HL-60 (cell line): ENCODE data around the gene LCN15.
"Not testable (repeated sequence)": the region's sequence is repeated elsewhere in the genome, so short reads cannot be mapped to it uniquely, and the experiment has no call there.

ENCODE experiments used
- DNase-seq, 2 experiments: peaks; one replicate each; pipeline ENCODE4 v3.0.0-alpha.2; 2010 to 2020; ENCODE audit warnings: low read depth in 1 of 2, low spot score in 1 of 2
- H3K27ac ChIP-seq: fragments of 250-450 bp; sonication (Bioruptor Pico); replicated peaks from 2 replicates; pipeline ENCODE4 v1.5.1; 2020; ENCODE audit warnings: mild to moderate bottlenecking, moderate library complexity
- H3K27me3 ChIP-seq: fragments of 250-450 bp; sonication (Bioruptor Pico); 2 replicates; pipeline ENCODE4 v1.5.1; 2021; ENCODE audit warnings: mild to moderate bottlenecking, moderate library complexity; ENCODE audit not compliant: insufficient read depth, poor library complexity, severe bottlenecking
- H3K4me3 ChIP-seq: replicated peaks from 2 replicates; pipeline ENCODE4 v1.5.1; 2011; ENCODE audit warnings: mild to moderate bottlenecking, control low read depth, low read length; ENCODE audit not compliant: insufficient read depth
- CTCF ChIP-seq: IDR thresholded peaks from one replicate; pipeline ENCODE4 v1.5.1; 2011; ENCODE audit warnings: low read length, control low read depth, inconsistent platforms; ENCODE audit not compliant: insufficient read depth
- GABPA ChIP-seq: IDR thresholded peaks from 2 replicates; pipeline ENCODE4 v1.6.1; 2012; ENCODE audit warnings: low read depth
- POLR2AphosphoS5 ChIP-seq: IDR thresholded peaks from 2 replicates; pipeline ENCODE4 v1.6.1; 2012; ENCODE audit warnings: low read depth
- REST ChIP-seq: IDR thresholded peaks from 2 replicates; pipeline ENCODE4 v1.6.1; 2012; ENCODE audit warnings: low read depth; ENCODE audit not compliant: insufficient replicate concordance
- SPI1 ChIP-seq: IDR thresholded peaks from 2 replicates; pipeline ENCODE4 v1.6.1; 2012; ENCODE audit warnings: low read depth, mild to moderate bottlenecking, borderline replicate concordance

Gene LCN15

GRCh38 chr9:136786451-136786850 is 22.1 kb upstream of the LCN15 start:
- no peak overlapping the region for H3K4me3 ChIP-seq
- H3K27me3 ChIP-seq: no peaks in the 10 kb centered on the region
- TF ChIP-seq SPI1: no peak
- no peak for TF ChIP-seq REST
- no peak for TF ChIP-seq POLR2AphosphoS5
- TF ChIP-seq CTCF: no peak
- no peak for TF ChIP-seq GABPA
- DNase-seq: no peak
- H3K27ac ChIP-seq: no peak overlapping the region

GRCh38 chr9:136785565-136786355 is 21.4 kb upstream of the LCN15 start:
- H3K4me3 ChIP-seq, H3K27me3 ChIP-seq, H3K27ac ChIP-seq, DNase-seq: not testable (repeated sequence)

GRCh38 chr9:136784997-136785361 is 20.7 kb upstream of the LCN15 start:
- no peak for DNase-seq
- Histone ChIP-seq H3K27ac (no peak overlapping the region), H3K4me3 (no peak overlapping the region), H3K27me3 (no peaks in the 10 kb centered on the region)
- TF ChIP-seq GABPA (no peak), SPI1 (no peak), CTCF (no peak), REST (no peak), POLR2AphosphoS5 (no peak)

GRCh38 chr9:136784249-136784996 is 20.1 kb upstream of the LCN15 start:
- Histone ChIP-seq H3K4me3 (no peak overlapping the region), H3K27ac (no peak overlapping the region), H3K27me3 (no peaks in the 10 kb centered on the region)
- peak in 1 of 2 experiments; percentile 49 for DNase-seq
- TF ChIP-seq POLR2AphosphoS5 (no peak), CTCF (no peak), SPI1 (no peak), REST (no peak), GABPA (no peak)
